Kidney (tissue), 14 donors: ENCODE measurements around the gene GNB1L. TPM values are rescaled to one million over a fixed set of nuclear protein-coding genes. Genes with fewer than 3 reads are reported as not detected.

Source experiments
- DNase-seq, 5 donors: peaks; one replicate each; pipeline ENCODE4 v3.0.0-alpha.2; 2013 to 2020
- FAIRE-seq: peaks from 2 replicates; lab custom pipeline; 2012; peaks lifted over from hg19 to GRCh38; lab: Jason Lieb, UNC
- H3K27ac ChIP-seq, 2 donors: one replicate each; pipeline ENCODE4 v1.7.0; 2013; ENCODE audit warnings: low read depth in 2 of 2, low read length in 2 of 2, inconsistent platforms in 1 of 2
- H3K27me3 ChIP-seq: one replicate; pipeline ENCODE4 v1.7.1; 2013; ENCODE audit warnings: low read length, inconsistent platforms; ENCODE audit not compliant: control insufficient read depth, insufficient read depth
- H3K36me3 ChIP-seq, 3 donors: one replicate each; pipeline versions ENCODE4 v1.7.0 to v1.7.1; 2013; ENCODE audit warnings: low read length in 3 of 3, control low read depth in 1 of 3, inconsistent platforms in 1 of 3; ENCODE audit not compliant: insufficient read depth in 3 of 3, control insufficient read depth in 2 of 3
- H3K4me1 ChIP-seq, 3 donors: one replicate each; pipeline versions ENCODE4 v1.7.0 to v1.7.1; 2013; ENCODE audit warnings: low read length in 3 of 3, inconsistent platforms in 1 of 3, low read depth in 1 of 3; ENCODE audit not compliant: control insufficient read depth in 2 of 3, insufficient read depth in 2 of 3
- H3K4me3 ChIP-seq, 3 donors: one replicate each; pipeline versions ENCODE4 v1.7.0 to v1.8.1; 2013; ENCODE audit warnings: low read length in 3 of 3, control low read depth in 1 of 3, inconsistent platforms in 1 of 3
- H3K9ac ChIP-seq, 3 donors: one replicate each; pipeline versions ENCODE4 v1.7.0 to v1.7.1; 2013; ENCODE audit warnings: low read length in 3 of 3, control low read depth in 1 of 3, inconsistent platforms in 1 of 3
- H3K9me3 ChIP-seq, 3 donors: one replicate each; pipeline versions ENCODE4 v1.7.0 to v1.7.1; 2013; ENCODE audit warnings: low read length in 3 of 3, control low read depth in 1 of 3, inconsistent platforms in 1 of 3; ENCODE audit not compliant: control insufficient read depth in 2 of 3, insufficient read depth in 1 of 3
- CTCF ChIP-seq: IDR thresholded peaks from 3 replicates; pipeline ENCODE4 v1.5.1; 2012; ENCODE audit warnings: mild to moderate bottlenecking, moderate library complexity, borderline replicate concordance; ENCODE audit not compliant: insufficient read depth; ENCODE audit errors: extremely low read depth
- intact Hi-C: fragments of 100-400 bp; cut with DNase I; formaldehyde crosslinking; loops from one replicate; pipeline ENCODE4 v1.11.1; 2022
- polyA plus RNA-seq: library from polyadenylated mRNA; stranded (reverse); fragments of 350-450 nt; fragmentation: Illumina TruSeq; extraction: RNeasy Lipid Tissue Mini Kit (QIAGEN cat#74804); gene quantifications from one replicate; pipeline ENCODE4 v1.2.3, GENCODE V29; 2014; ENCODE audit warnings: low read depth, low replicate concordance; ENCODE audit not compliant: insufficient read depth
- total RNA-seq: library from RNA; stranded (reverse); fragmentation: NEBNext Ultra II Directional; extraction: Animal tissue kit (Norgen Biotek cat#: 25700); gene quantifications from one replicate; pipeline ENCODE4 v1.2.1, GENCODE V29; 2021
- donor health status: control.
- donor health status: control.
- donor health status: control.
- donor health status: control.
- donor health status: control.
- donor health status: DM: yes; HTN: yes; CAD: no.
- donor health status: Normal renal cell carcinoma (clear cell type).

GNB1L gene
- total and polyA plus RNA-seq, 2 donors from 2014 or later, result 4.0 to 4.4 TPM

GRCh38 chr22:19819208-19819910 is 35.3 kb downstream of the GNB1L start:
- H3K27ac ChIP-seq, result no peak overlapping the region
- H3K4me1 ChIP-seq, result no peaks in the 10 kb centered on the region
- no peak overlapping the region for H3K4me3 ChIP-seq
- TF ChIP-seq CTCF, result no peak
- intact Hi-C loops, result no loop called here
- FAIRE-seq (no peak), DNase-seq (peak in 1 of 5 donors; percentile 36)
- no peaks in the 10 kb centered on the region for H3K36me3 ChIP-seq
- H3K9ac ChIP-seq, result no peak overlapping the region
- peaks cover 0 to 2% (median 0%) of the 10 kb centered on the region in 3 donors for H3K9me3 ChIP-seq
- no peaks in the 10 kb centered on the region for H3K27me3 ChIP-seq

- intact Hi-C loops, result no loop called here
- H3K9ac ChIP-seq, result no peak overlapping the region
- H3K9me3 ChIP-seq, result peaks cover 0 to under 1% (median 0%) of the 10 kb centered on the region in 3 donors
- DNase-seq, result peak in 1 of 5 donors; percentile 8
- no peak for TF ChIP-seq CTCF
- no peaks in the 10 kb centered on the region for H3K36me3 ChIP-seq
- no peak overlapping the region for H3K4me3 ChIP-seq
- no peak for FAIRE-seq
- no peaks in the 10 kb centered on the region for H3K4me1 ChIP-seq
- no peak overlapping the region for H3K27ac ChIP-seq
- no peaks in the 10 kb centered on the region for H3K27me3 ChIP-seq
Measured at GRCh38 chr22:19818324-19819207, 36.1 kb downstream of the GNB1L start.

- Histone ChIP-seq H3K27ac (no peak overlapping the region), H3K9ac (no peak overlapping the region), H3K9me3 (no peaks in the 10 kb centered on the region), H3K27me3 (no peaks in the 10 kb centered on the region), H3K4me3 (no peak overlapping the region), H3K4me1 (no peaks in the 10 kb centered on the region), H3K36me3 (no peaks in the 10 kb centered on the region)
- intact Hi-C loops, result no loop called here
- TF ChIP-seq CTCF, result no peak
- no peak for FAIRE-seq
- DNase-seq, result peak in 1 of 5 donors; percentile 23
Measured at GRCh38 chr22:19816372-19817119, 38.1 kb downstream of the GNB1L start.
